ENCODE data around the gene SECISBP2. TPM values are rescaled to one million over a fixed set of nuclear protein-coding genes. Genes with fewer than 3 reads are reported as not detected.

Gene SECISBP2
- total RNA-seq, 6 experiments from 2014 or later: 13.8 to 20.3 (median 17.3) TPM

- TF ChIP-seq CTCF (IDR thresholded peaks at IDR 0.05): no peak
- peak overlapping the region; percentile 99 for H3K27ac Mint-ChIP-seq
- H3K36me3 Mint-ChIP-seq (ENCODE audit: low read depth): peaks cover 21% of the 10 kb centered on the region; the same call in 1 of the 2 replicates
- no peak for DNase-seq
- no peaks in the 10 kb centered on the region for H3K9me3 Mint-ChIP-seq
- peaks cover 39% of the 10 kb centered on the region for H3K4me1 Mint-ChIP-seq (ENCODE audit: low read depth)
- peak overlapping the region; percentile 90 for H3K4me3 Mint-ChIP-seq
- H3K27me3 Mint-ChIP-seq (ENCODE audit: insufficient read depth): peaks cover 6% of the 10 kb centered on the region
Observed at GRCh38 chr9:89311346-89312221, 6.7 kb upstream of the SECISBP2 start.

- H3K4me1 Mint-ChIP-seq (ENCODE audit: low read depth): peaks cover 45% of the 10 kb centered on the region
- peak overlapping the region; percentile 99 for H3K27ac Mint-ChIP-seq
- peak overlapping the region; percentile 90 for H3K4me3 Mint-ChIP-seq
- no peak for DNase-seq
- peaks cover 6% of the 10 kb centered on the region for H3K27me3 Mint-ChIP-seq (ENCODE audit: insufficient read depth)
- H3K36me3 Mint-ChIP-seq (ENCODE audit: low read depth): peaks cover 27% of the 10 kb centered on the region
- no peak for TF ChIP-seq CTCF (IDR thresholded peaks at IDR 0.05)
- H3K9me3 Mint-ChIP-seq: no peaks in the 10 kb centered on the region
Observed at GRCh38 chr9:89312222-89312571, 6.1 kb upstream of the SECISBP2 start.

GRCh38 chr9:89313842-89314241 lies 4.5 kb upstream of the SECISBP2 start:
- Mint-ChIP-seq H3K9me3 (no peaks in the 10 kb centered on the region), H3K27ac (peak overlapping the region; percentile 99), H3K27me3 (ENCODE audit: insufficient read depth) (peaks cover 6% of the 10 kb centered on the region; the same call in 1 of the 2 replicates), H3K36me3 (ENCODE audit: low read depth) (peaks cover 37% of the 10 kb centered on the region), H3K4me1 (ENCODE audit: low read depth) (peaks cover 55% of the 10 kb centered on the region), H3K4me3 (peak overlapping the region; percentile 90)
- no peak for TF ChIP-seq CTCF (IDR thresholded peaks at IDR 0.05)
- DNase-seq: no peak

GRCh38 chr9:89314955-89315354 lies 3.3 kb upstream of the SECISBP2 start:
- no peaks in the 10 kb centered on the region for H3K9me3 Mint-ChIP-seq
- H3K27me3 Mint-ChIP-seq (ENCODE audit: insufficient read depth): peaks cover 6% of the 10 kb centered on the region; the same call in 1 of the 2 replicates
- H3K4me1 Mint-ChIP-seq (ENCODE audit: low read depth): peaks cover 59% of the 10 kb centered on the region
- no peak for DNase-seq
- TF ChIP-seq CTCF (IDR thresholded peaks at IDR 0.05): no peak
- H3K36me3 Mint-ChIP-seq (ENCODE audit: low read depth): peaks cover 37% of the 10 kb centered on the region
- H3K4me3 Mint-ChIP-seq: peak overlapping the region; percentile 90
- H3K27ac Mint-ChIP-seq: peak overlapping the region; percentile 99

GRCh38 chr9:89315482-89315881 lies 2.8 kb upstream of the SECISBP2 start:
- no peaks in the 10 kb centered on the region for H3K9me3 Mint-ChIP-seq
- peaks cover 59% of the 10 kb centered on the region for H3K4me1 Mint-ChIP-seq (ENCODE audit: low read depth)
- H3K27ac Mint-ChIP-seq: peak overlapping the region; percentile 99

More at GRCh38 chr9:89315482-89315881, 2.8 kb upstream of the SECISBP2 start:
- no peak for DNase-seq
- H3K4me3 Mint-ChIP-seq: peak overlapping the region; percentile 90; the same call in 1 of the 2 replicates
- peaks cover 40% of the 10 kb centered on the region for H3K36me3 Mint-ChIP-seq (ENCODE audit: low read depth)
- TF ChIP-seq CTCF (IDR thresholded peaks at IDR 0.05): no peak
- H3K27me3 Mint-ChIP-seq (ENCODE audit: insufficient read depth): peaks cover 6% of the 10 kb centered on the region; the same call in 1 of the 2 replicates

All from HFFc6 (cell line).